ENCODE results near the gene IFI27L1. TPM values are rescaled to one million over a fixed set of nuclear protein-coding genes. Genes with fewer than 3 reads are reported as not detected.

The IFI27L1 gene
- total and polyA plus RNA-seq, 2 donors (not counting 3 experiments of a cell fraction or from before 2014, with no cell fraction given): 31.1 to 38.1 TPM

GRCh38 chr14:94126800-94127199, 45.7 kb downstream of the IFI27L1 start:
- no peaks in the 10 kb centered on the region for H4K20me1 ChIP-seq (replicated peaks; ENCODE audit: control insufficient read depth, extremely low read depth, insufficient read depth, low read length)
- H3K9ac ChIP-seq (replicated peaks; ENCODE audit: extremely low read depth, insufficient read depth, low read length): no peak overlapping the region
- no peak overlapping the region for H3K4me2 ChIP-seq (ENCODE audit: insufficient read depth, low read length)
- ChIA-PET POLR2A (no interaction called here), CTCF (interaction anchor here (0.6 to 0.7 kb wide), 2 partner anchors 10 to 16 kb away, joined by 3 read pairs; no protein-coding TSS in a partner anchor)
- H3K27ac ChIP-seq (ENCODE audit: insufficient read depth, low read depth, low read length): no peak overlapping the region
- H3K27me3 ChIP-seq (ENCODE audit: control insufficient read depth in 2 of 2, insufficient read depth in 2 of 2, low read length in 2 of 2): no peaks in the 10 kb centered on the region
- H3K9me1 ChIP-seq (replicated peaks; ENCODE audit: control insufficient read depth, extremely low read depth, insufficient read depth, low read length): no peaks in the 10 kb centered on the region
- intact Hi-C loops (cut with micrococcal nuclease) (no loop called here), dilution Hi-C loops (cut with MboI; ENCODE audit: extremely low pct_ligation_motif_present, low sequenced_read_pairs) (no loop called here)
- no peaks in the 10 kb centered on the region for H3K79me2 ChIP-seq (ENCODE audit: control insufficient read depth, insufficient read depth, low read length)
- no peak overlapping the region for H2AFZ ChIP-seq (ENCODE audit: low read depth, low read length)
- no TSS peak for BruUV-seq (replicated peaks)
- no peak for TF ChIP-seq EZH2 (IDR thresholded peaks at IDR 0.05; ENCODE audit: borderline replicate concordance, low read depth, low read length, severe bottlenecking)
- no peak for TF ChIP-seq POLR2AphosphoS5 (IDR thresholded peaks at IDR 0.05; ENCODE audit: insufficient read depth, low read depth, low read length)
- TF ChIP-seq CTCF (IDR thresholded peaks at IDR 0.05; ENCODE audit: extremely low read depth in 1 of 2, insufficient read depth in 1 of 2, low read depth in 1 of 2, low read length in 2 of 2): no peak
- no peak for TF ChIP-seq GATA2 (IDR thresholded peaks at IDR 0.05; ENCODE audit: insufficient read depth, insufficient read length, low read depth, low read length)
- TF ChIP-seq MYC (IDR thresholded peaks at IDR 0.05; ENCODE audit: low read depth, low read length): no peak
- no peak for TF ChIP-seq JUN (IDR thresholded peaks at IDR 0.05; ENCODE audit: borderline replicate concordance, insufficient read depth, insufficient read length, low read depth)
- TF ChIP-seq FOS (IDR thresholded peaks at IDR 0.05; ENCODE audit: borderline replicate concordance, insufficient read depth, low read length): no peak
- TF ChIP-seq MAX (IDR thresholded peaks at IDR 0.05; ENCODE audit: insufficient read depth, insufficient read length): no peak
- TF ChIP-seq POLR2A (IDR thresholded peaks at IDR 0.05; ENCODE audit: low read depth, low read length): no peak
- DNase-seq (ENCODE audit: low read depth, low spot score): no peak
- no peaks in the 10 kb centered on the region for H3K9me3 ChIP-seq (replicated peaks; ENCODE audit: control insufficient read depth, insufficient read depth, low read length)
- H3K36me3 ChIP-seq (ENCODE audit: control insufficient read depth in 2 of 2, extremely low read depth in 1 of 2, insufficient read depth in 2 of 2, low read length in 2 of 2): no peaks in the 10 kb centered on the region
- H3K4me3 ChIP-seq (replicated peaks in 1 of 3; ENCODE audit: insufficient read depth in 1 of 3, low read depth in 1 of 3, low read length in 3 of 3): no peak overlapping the region
- peaks cover 9% of the 10 kb centered on the region for H3K4me1 ChIP-seq (ENCODE audit: control insufficient read depth, extremely low read depth, insufficient read depth, low read length)
- no peak for FAIRE-seq

Data from endothelial cell of umbilical vein (primary cell).